ENCODE measurements around the gene NR0B2. TPM values are rescaled to one million over a fixed set of nuclear protein-coding genes. Genes with fewer than 3 reads are reported as not detected.

Gene NR0B2
- polyA plus RNA-seq (2011; rRNA removed) (not detected in 2 replicates), polyA minus RNA-seq (2011; rRNA and poly(A)+ RNA removed) (not detected in 2 replicates)

GRCh38 chr1:26913754-26914619, at the start of gene NR0B2:
Gene NR0B2, minus strand, starts transcription at chr1:26913975. Its CDS starts 35 bp downstream, at chr1:26913940.
- no peak within 1 kb of the TSS for H3K4me3 ChIP-seq (ENCODE audit: low read depth, low read length)
- H3K36me3 ChIP-seq (ENCODE audit: control insufficient read depth, insufficient read depth, low read length): no peaks in the 10 kb centered on the region
- DNase-seq (ENCODE audit: low read depth): no peak
- CTCF ChIA-PET: interaction anchor here (1.0 kb wide), 1 partner anchor 27 kb away, joined by 3 read pairs; no protein-coding TSS in a partner anchor
- POLR2A ChIA-PET: interaction anchor here (0.7 kb wide), 1 partner anchor 34 kb away, joined by 5 read pairs; no protein-coding TSS in a partner anchor
- TF ChIP-seq CTCF (IDR thresholded peaks at IDR 0.05; ENCODE audit: insufficient read depth, low read depth, low read length): no peak
- peaks cover 2% of the 10 kb centered on the region for H3K27me3 ChIP-seq (ENCODE audit: control insufficient read depth, insufficient read depth, low read length)

GRCh38 chr1:26961826-26962225, 48.1 kb upstream of the NR0B2 start:
- Histone ChIP-seq H3K36me3 (ENCODE audit: control insufficient read depth, insufficient read depth, low read length) (no peaks in the 10 kb centered on the region), H3K27me3 (ENCODE audit: control insufficient read depth, insufficient read depth, low read length) (peaks cover 14% of the 10 kb centered on the region), H3K4me3 (ENCODE audit: low read depth, low read length) (no peak overlapping the region)
- DNase-seq (ENCODE audit: low read depth): peak; percentile 72
- ChIA-PET POLR2A (interaction anchor here (0.6 kb wide), 1 partner anchor 10 kb away, joined by 3 read pairs; no protein-coding TSS in a partner anchor), CTCF (interaction anchor here (0.6 to 2.0 kb wide), 10 partner anchors 10 to 138 kb away, joined by 3 to 5 read pairs (median 3); partner anchors contain the start of gene TRNP1)
- TF ChIP-seq CTCF (IDR thresholded peaks at IDR 0.05; ENCODE audit: insufficient read depth, low read depth, low read length): no peak

GRCh38 chr1:26960625-26960966, 46.8 kb upstream of the NR0B2 start:
- Histone ChIP-seq H3K27me3 (ENCODE audit: control insufficient read depth, insufficient read depth, low read length) (peaks cover 14% of the 10 kb centered on the region), H3K36me3 (ENCODE audit: control insufficient read depth, insufficient read depth, low read length) (no peaks in the 10 kb centered on the region), H3K4me3 (ENCODE audit: low read depth, low read length) (no peak overlapping the region)
- no peak for DNase-seq (ENCODE audit: low read depth)
- ChIA-PET POLR2A (no interaction called here), CTCF (interaction anchor here (0.7 to 2.0 kb wide), 2 partner anchors 86 to 139 kb away, joined by 4 read pairs; no protein-coding TSS in a partner anchor)
- TF ChIP-seq CTCF (IDR thresholded peaks at IDR 0.05; ENCODE audit: insufficient read depth, low read depth, low read length): no peak

- no peak for TF ChIP-seq CTCF (IDR thresholded peaks at IDR 0.05; ENCODE audit: insufficient read depth, low read depth, low read length)
- ChIA-PET POLR2A (no interaction called here), CTCF (interaction anchor here (0.7 to 2.0 kb wide), 2 partner anchors 87 to 140 kb away, joined by 4 read pairs; no protein-coding TSS in a partner anchor)
- Histone ChIP-seq H3K36me3 (ENCODE audit: control insufficient read depth, insufficient read depth, low read length) (no peaks in the 10 kb centered on the region), H3K27me3 (ENCODE audit: control insufficient read depth, insufficient read depth, low read length) (peaks cover 14% of the 10 kb centered on the region), H3K4me3 (ENCODE audit: low read depth, low read length) (peak within 1 kb of the TSS; percentile 29)
- no peak for DNase-seq (ENCODE audit: low read depth)
Observed at GRCh38 chr1:26959722-26960624, 46.2 kb upstream of the NR0B2 start, which contains the start of gene KDF1. Gene KDF1, minus strand, starts transcription at chr1:26960468. Its CDS starts 8,088 bp downstream, at chr1:26952380.

Data from BJ (cell line).